ENCODE measurements around the gene COL1A2. TPM values are rescaled to one million over a fixed set of nuclear protein-coding genes. Genes with fewer than 3 reads are reported as not detected.

COL1A2 gene
- total and polyA plus RNA-seq, 7 donors = 10.8 to 85.0 (median 24.5) TPM

GRCh38 chr7:94417306-94417705 is 22.6 kb downstream of the COL1A2 start:
- Histone ChIP-seq H3K27ac (no peak overlapping the region), H3K4me1 (no peaks in the 10 kb centered on the region), H3K4me3 (no peak overlapping the region), H3K9me3 (no peaks in the 10 kb centered on the region), H3K36me3 (ENCODE audit: insufficient read depth in 1 of 2, low read depth in 1 of 2) (peaks cover 0 to 42% of the 10 kb centered on the region in 2 donors), H3K27me3 (ENCODE audit: insufficient read depth in 3 of 3, low read length in 2 of 3) (no peaks in the 10 kb centered on the region)
- no peak for DNase-seq
- intact Hi-C loops (cut with DNase I) = no loop called here
- TF ChIP-seq CTCF (IDR thresholded peaks at IDR 0.05) = no peak
- WGBS, 3 donors = 82 to 88% (median 87%) methylated on average over 1 of the region's 1 CpG
- ATAC-seq = no peak

GRCh38 chr7:94417901-94418300 is 23.2 kb downstream of the COL1A2 start:
- Histone ChIP-seq H3K27me3 (ENCODE audit: insufficient read depth in 3 of 3, low read length in 2 of 3) (no peaks in the 10 kb centered on the region), H3K9me3 (no peaks in the 10 kb centered on the region), H3K36me3 (ENCODE audit: insufficient read depth in 1 of 2, low read depth in 1 of 2) (peaks cover 0 to 40% of the 10 kb centered on the region in 2 donors), H3K27ac (no peak overlapping the region), H3K4me1 (no peaks in the 10 kb centered on the region), H3K4me3 (no peak overlapping the region)
- DNase-seq = no peak
- no peak for TF ChIP-seq CTCF (IDR thresholded peaks at IDR 0.05)
- 83 to 87% (median 85%) methylated on average over 3 of the region's 3 CpGs for WGBS, 3 donors
- intact Hi-C loops (cut with DNase I) = no loop called here
- ATAC-seq = no peak

- WGBS, 3 donors = 78 to 79% (median 78%) methylated on average over 5 of the region's 5 CpGs
- Histone ChIP-seq H3K9me3 (no peaks in the 10 kb centered on the region), H3K27me3 (ENCODE audit: insufficient read depth in 3 of 3, low read length in 2 of 3) (no peaks in the 10 kb centered on the region), H3K27ac (no peak overlapping the region), H3K4me1 (no peaks in the 10 kb centered on the region), H3K36me3 (ENCODE audit: insufficient read depth in 1 of 2, low read depth in 1 of 2) (peaks cover 0 to 41% of the 10 kb centered on the region in 2 donors), H3K4me3 (no peak overlapping the region)
- intact Hi-C loops (cut with DNase I) = no loop called here
- no peak for DNase-seq
- TF ChIP-seq CTCF (IDR thresholded peaks at IDR 0.05) = no peak
- no peak for ATAC-seq
Observed at GRCh38 chr7:94418851-94419250, 24.2 kb downstream of the COL1A2 start.

- H3K4me1 ChIP-seq = no peaks in the 10 kb centered on the region
- H3K4me3 ChIP-seq = no peak overlapping the region
- H3K9me3 ChIP-seq = no peaks in the 10 kb centered on the region
- WGBS, 3 donors = 73 to 80% (median 75%) methylated on average over 6 of the region's 6 CpGs
- no peak for TF ChIP-seq CTCF (IDR thresholded peaks at IDR 0.05)
- DNase-seq (no peak), ATAC-seq (no peak)
- intact Hi-C loops (cut with DNase I) = no loop called here
- H3K27ac ChIP-seq = no peak overlapping the region
- no peaks in the 10 kb centered on the region for H3K27me3 ChIP-seq (ENCODE audit: insufficient read depth in 3 of 3, low read length in 2 of 3)
- H3K36me3 ChIP-seq (ENCODE audit: insufficient read depth in 1 of 2, low read depth in 1 of 2) = peaks cover 0 to 48% of the 10 kb centered on the region in 2 donors
Observed at GRCh38 chr7:94420328-94420727, 25.6 kb downstream of the COL1A2 start.

GRCh38 chr7:94421681-94422080 is 27.0 kb downstream of the COL1A2 start:
- Histone ChIP-seq H3K4me1 (no peaks in the 10 kb centered on the region), H3K27ac (no peak overlapping the region), H3K9me3 (no peaks in the 10 kb centered on the region), H3K27me3 (ENCODE audit: insufficient read depth in 3 of 3, low read length in 2 of 3) (no peaks in the 10 kb centered on the region), H3K4me3 (no peak overlapping the region), H3K36me3 (ENCODE audit: insufficient read depth in 1 of 2, low read depth in 1 of 2) (peaks cover 0 to 43% of the 10 kb centered on the region in 2 donors)
- intact Hi-C loops (cut with DNase I) = no loop called here
- no peak for TF ChIP-seq CTCF (IDR thresholded peaks at IDR 0.05)
- ATAC-seq (no peak), DNase-seq (no peak)
- 64 to 78% (median 65%) methylated on average over 3 of the region's 3 CpGs for WGBS, 3 donors
